Neural progenitor cell (in vitro differentiated cells): Measurements from ENCODE around the gene RRM1.

ENCODE experiments used
- EZH2 ChIP-seq: fragments of 200-600 bp; sonication (generic); IDR thresholded peaks from 2 replicates; pipeline ENCODE4 v1.6.1; 2017; ENCODE audit warnings: antibody characterized with exemption, mild to moderate bottlenecking, moderate library complexity
- EZH2phosphoT487 ChIP-seq: fragments of 200-600 bp; sonication (generic); IDR thresholded peaks from 2 replicates; pipeline ENCODE4 v1.6.1; 2017; ENCODE audit warnings: antibody characterized with exemption
- TF ChIP-seq, protein P1 (sequence below): fragments of 200-600 bp; sonication (generic); IDR thresholded peaks from 2 replicates; pipeline ENCODE4 v1.5.1; 2017; ENCODE audit warnings: antibody characterized with exemption, mild to moderate bottlenecking

DNA sequence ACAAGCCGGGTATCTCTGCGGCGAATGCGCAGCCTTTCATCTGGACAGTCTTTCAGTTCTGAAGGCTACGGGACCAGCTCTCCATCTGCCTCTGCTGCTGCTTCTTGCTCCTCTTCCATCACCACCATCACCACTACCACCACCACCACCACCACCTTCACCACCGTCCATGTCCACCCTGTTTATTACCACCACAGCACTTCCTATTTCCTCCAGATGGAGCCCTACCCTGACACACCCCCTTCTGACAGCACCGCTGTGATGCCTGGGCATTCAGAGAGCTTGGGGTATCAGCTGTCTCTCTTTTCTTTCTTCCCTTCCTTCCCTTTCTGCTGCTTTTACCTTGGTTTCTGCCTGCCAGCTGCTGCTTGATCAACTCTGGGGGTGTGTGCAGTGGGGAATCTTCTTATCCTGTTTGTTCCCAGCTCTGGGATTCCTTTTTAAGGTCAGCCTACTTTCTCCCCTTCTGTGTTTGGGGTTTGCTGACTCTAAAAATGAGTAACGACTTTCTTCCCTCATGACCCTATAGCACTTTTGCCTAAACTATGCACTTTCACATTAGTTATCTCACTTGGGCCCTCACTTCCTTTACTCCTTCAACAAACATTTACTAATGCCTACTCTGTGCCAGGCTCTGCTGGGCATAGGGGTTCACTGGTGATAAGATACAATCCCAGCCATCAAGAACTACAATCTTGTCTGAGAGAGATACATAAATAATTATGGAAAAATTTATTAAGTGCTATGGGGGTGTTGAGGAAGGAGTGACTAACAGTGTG lies 7.8 kb upstream of the RRM1 start:
- TF ChIP-seq, protein P1, sequence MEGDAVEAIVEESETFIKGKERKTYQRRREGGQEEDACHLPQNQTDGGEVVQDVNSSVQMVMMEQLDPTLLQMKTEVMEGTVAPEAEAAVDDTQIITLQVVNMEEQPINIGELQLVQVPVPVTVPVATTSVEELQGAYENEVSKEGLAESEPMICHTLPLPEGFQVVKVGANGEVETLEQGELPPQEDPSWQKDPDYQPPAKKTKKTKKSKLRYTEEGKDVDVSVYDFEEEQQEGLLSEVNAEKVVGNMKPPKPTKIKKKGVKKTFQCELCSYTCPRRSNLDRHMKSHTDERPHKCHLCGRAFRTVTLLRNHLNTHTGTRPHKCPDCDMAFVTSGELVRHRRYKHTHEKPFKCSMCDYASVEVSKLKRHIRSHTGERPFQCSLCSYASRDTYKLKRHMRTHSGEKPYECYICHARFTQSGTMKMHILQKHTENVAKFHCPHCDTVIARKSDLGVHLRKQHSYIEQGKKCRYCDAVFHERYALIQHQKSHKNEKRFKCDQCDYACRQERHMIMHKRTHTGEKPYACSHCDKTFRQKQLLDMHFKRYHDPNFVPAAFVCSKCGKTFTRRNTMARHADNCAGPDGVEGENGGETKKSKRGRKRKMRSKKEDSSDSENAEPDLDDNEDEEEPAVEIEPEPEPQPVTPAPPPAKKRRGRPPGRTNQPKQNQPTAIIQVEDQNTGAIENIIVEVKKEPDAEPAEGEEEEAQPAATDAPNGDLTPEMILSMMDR: no peak
- no peak for TF ChIP-seq EZH2
- TF ChIP-seq EZH2phosphoT487: no peak
